GM19467 (cell line): Measurements from ENCODE around the gene SCMH1.

Experiments
- ATAC-seq: cut with Tn5 transposase; IDR thresholded peaks from one replicate; pipeline ENCODE4 v1.9.1; 2021; ENCODE audit warnings: mild to moderate bottlenecking, moderate library complexity; ENCODE audit not compliant: unreplicated experiment

Gene SCMH1

GRCh38 chr1:41032147-41032546 is 210.0 kb downstream of the SCMH1 start:
- ATAC-seq: no peak

- no peak for ATAC-seq
Measured at GRCh38 chr1:41030872-41031616, 211.1 kb downstream of the SCMH1 start.

- ATAC-seq: no peak
Measured at GRCh38 chr1:41028034-41028642, 214.0 kb downstream of the SCMH1 start.

- no peak for ATAC-seq
Measured at GRCh38 chr1:41025979-41026819, 215.9 kb downstream of the SCMH1 start.

- ATAC-seq: no peak
Measured at GRCh38 chr1:41024953-41025352, 217.2 kb downstream of the SCMH1 start.

- no peak for ATAC-seq
Measured at GRCh38 chr1:41023279-41023990, 218.7 kb downstream of the SCMH1 start.

GRCh38 chr1:41022424-41022823 is 219.7 kb downstream of the SCMH1 start:
- no peak for ATAC-seq

- ATAC-seq: no peak
Measured at GRCh38 chr1:41021526-41022308, 220.4 kb downstream of the SCMH1 start, which contains the start of gene SLFNL1. SLFNL1 (minus strand) TSS chr1:41021725; CDS start chr1:41020660, 1,065 bp downstream.

GRCh38 chr1:41020654-41021053 is 221.5 kb downstream of the SCMH1 start:
- ATAC-seq: no peak

GRCh38 chr1:41020109-41020576 is 222.0 kb downstream of the SCMH1 start:
- no peak for ATAC-seq

GRCh38 chr1:41019353-41019745 is 222.8 kb downstream of the SCMH1 start:
- no peak for ATAC-seq

GRCh38 chr1:41018018-41018410 is 224.1 kb downstream of the SCMH1 start:
- ATAC-seq: no peak

- ATAC-seq: no peak
Measured at GRCh38 chr1:41017141-41018017, 224.7 kb downstream of the SCMH1 start.

- no peak for ATAC-seq
Measured at GRCh38 chr1:41015897-41016470, 226.1 kb downstream of the SCMH1 start.

- ATAC-seq: no peak
Measured at GRCh38 chr1:41015281-41015896, 226.7 kb downstream of the SCMH1 start.

GRCh38 chr1:41014871-41015270 is 227.2 kb downstream of the SCMH1 start:
- ATAC-seq: no peak

GRCh38 chr1:41013796-41014195 is 228.3 kb downstream of the SCMH1 start:
- ATAC-seq: no peak

GRCh38 chr1:41013024-41013423 is 229.1 kb downstream of the SCMH1 start:
- ATAC-seq: no peak
